Activated CD8-positive, alpha-beta T cell treated with anti-CD3 and anti-CD28 coated beads for 36 hours (primary cell): ENCODE measurements around the gene JOSD1. TPM values are rescaled to one million over a fixed set of nuclear protein-coding genes. Genes with fewer than 3 reads are reported as not detected.

Source experiments
- ATAC-seq: fragments of 200-7000 bp; cut with Tn5 transposase; one replicate; pipeline ENCODE4 v1.10.0; 2021; ENCODE audit warnings: mild to moderate bottlenecking, moderate library complexity
- CTCF ChIA-PET: fragments of 350-600 bp; sonication (Branson Sonifier 250); formaldehyde crosslinking; loops from one replicate; lab custom pipeline; 2021; ENCODE audit warnings: antibody characterized with exemption; lab: Charles Lee
- POLR2A ChIA-PET: fragments of 350-600 bp; sonication (Branson Sonifier 250); formaldehyde crosslinking; loops from one replicate; lab custom pipeline; 2021; ENCODE audit warnings: antibody characterized with exemption; lab: Charles Lee
- DNase-seq: peaks from one replicate; pipeline ENCODE4 v3.0.0-alpha.2; 2020
- H3K27ac Mint-ChIP-seq: one replicate; pipeline ENCODE4 v1.8.0; 2021; ENCODE audit warnings: mild to moderate bottlenecking, mixed read lengths
- H3K27me3 Mint-ChIP-seq: one replicate; pipeline ENCODE4 v1.8.0; 2021; ENCODE audit warnings: mixed read lengths
- H3K36me3 Mint-ChIP-seq: one replicate; pipeline ENCODE4 v1.8.0; 2021; ENCODE audit warnings: low read depth, mixed read lengths
- H3K4me1 Mint-ChIP-seq: one replicate; pipeline ENCODE4 v1.8.0; 2021; ENCODE audit warnings: low read depth, mixed read lengths
- H3K4me3 Mint-ChIP-seq: one replicate; pipeline ENCODE4 v1.8.0; 2021; ENCODE audit warnings: mild to moderate bottlenecking, moderate library complexity, mixed read lengths
- H3K9me3 Mint-ChIP-seq: one replicate; pipeline ENCODE4 v1.8.0; 2021; ENCODE audit warnings: mixed read lengths
- intact Hi-C: fragments of 100-400 bp; cut with micrococcal nuclease; formaldehyde crosslinking; loops from one replicate; pipeline ENCODE4 v1.10.0; 2022
- total RNA-seq, 2 experiments: library from RNA; stranded (reverse); gene quantifications; one replicate each; pipeline ENCODE4 v1.2.3, GENCODE V29; 2021
- TF ChIP-seq, protein P1 (sequence below): fragments of 200-600 bp; IDR thresholded peaks from one replicate; pipeline ENCODE4 v1.8.0; 2022; ENCODE audit warnings: antibody characterized with exemption, mild to moderate bottlenecking

The JOSD1 gene
- total RNA-seq, 2 experiments from 2014 or later: 84.7 to 88.1 TPM

- H3K4me1 Mint-ChIP-seq: peaks cover 26% of the 10 kb centered on the region
- ChIA-PET CTCF (interaction anchor here (1.5 to 6.2 kb wide), 5 partner anchors 10 to 37 kb away, joined by 4 to 73 read pairs (median 33); no protein-coding TSS in a partner anchor), POLR2A (interaction anchor here (0.5 to 41.0 kb wide), 4 partner anchors 8 to 103 kb away, joined by 3 to 905 read pairs (median 454); partner anchors contain the start of genes GTPBP1 and SUN2)
- H3K27me3 Mint-ChIP-seq: no peaks in the 10 kb centered on the region
- no peak overlapping the region for H3K27ac Mint-ChIP-seq
- peaks cover 43% of the 10 kb centered on the region for H3K36me3 Mint-ChIP-seq
- intact Hi-C loops: no loop called here
- H3K9me3 Mint-ChIP-seq: no peaks in the 10 kb centered on the region
- no peak for ATAC-seq
- TF ChIP-seq, protein P1, sequence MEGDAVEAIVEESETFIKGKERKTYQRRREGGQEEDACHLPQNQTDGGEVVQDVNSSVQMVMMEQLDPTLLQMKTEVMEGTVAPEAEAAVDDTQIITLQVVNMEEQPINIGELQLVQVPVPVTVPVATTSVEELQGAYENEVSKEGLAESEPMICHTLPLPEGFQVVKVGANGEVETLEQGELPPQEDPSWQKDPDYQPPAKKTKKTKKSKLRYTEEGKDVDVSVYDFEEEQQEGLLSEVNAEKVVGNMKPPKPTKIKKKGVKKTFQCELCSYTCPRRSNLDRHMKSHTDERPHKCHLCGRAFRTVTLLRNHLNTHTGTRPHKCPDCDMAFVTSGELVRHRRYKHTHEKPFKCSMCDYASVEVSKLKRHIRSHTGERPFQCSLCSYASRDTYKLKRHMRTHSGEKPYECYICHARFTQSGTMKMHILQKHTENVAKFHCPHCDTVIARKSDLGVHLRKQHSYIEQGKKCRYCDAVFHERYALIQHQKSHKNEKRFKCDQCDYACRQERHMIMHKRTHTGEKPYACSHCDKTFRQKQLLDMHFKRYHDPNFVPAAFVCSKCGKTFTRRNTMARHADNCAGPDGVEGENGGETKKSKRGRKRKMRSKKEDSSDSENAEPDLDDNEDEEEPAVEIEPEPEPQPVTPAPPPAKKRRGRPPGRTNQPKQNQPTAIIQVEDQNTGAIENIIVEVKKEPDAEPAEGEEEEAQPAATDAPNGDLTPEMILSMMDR: no peak
- no peak overlapping the region for H3K4me3 Mint-ChIP-seq
- no peak for DNase-seq
These were observed 31.0 kb upstream of the JOSD1 start for GRCh38 chr22:38731703-38732161.

DNA sequence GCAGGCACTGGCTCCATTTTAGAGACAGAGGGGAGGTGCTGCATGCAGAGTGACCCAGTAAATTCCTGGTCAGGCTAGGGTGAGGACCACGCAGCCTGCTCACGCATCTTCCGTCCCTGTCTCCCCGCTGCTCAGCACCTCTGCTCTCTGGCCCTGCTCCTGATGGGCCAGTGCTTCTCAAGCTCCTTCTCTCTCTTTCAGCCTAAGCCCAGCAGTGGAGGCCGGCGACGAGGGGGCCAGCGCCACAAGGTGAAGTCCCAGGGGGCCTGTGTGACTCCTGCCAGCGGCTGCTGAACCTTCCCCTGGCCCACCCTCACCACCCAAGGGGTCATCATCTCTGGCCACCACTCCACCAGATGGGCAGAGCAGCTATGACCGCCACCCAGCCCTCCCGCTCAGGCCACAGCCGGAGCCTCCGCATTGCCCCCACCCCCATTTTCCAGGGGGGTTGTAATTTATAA, 29.7 kb upstream of the JOSD1 start:
- Mint-ChIP-seq H3K9me3 (no peaks in the 10 kb centered on the region), H3K27ac (no peak overlapping the region), H3K4me1 (peaks cover 15% of the 10 kb centered on the region), H3K36me3 (peaks cover 43% of the 10 kb centered on the region), H3K4me3 (no peak overlapping the region), H3K27me3 (no peaks in the 10 kb centered on the region)
- DNase-seq (no peak), ATAC-seq (no peak)
- intact Hi-C loops: no loop called here
- POLR2A ChIA-PET: interaction anchor here (2.4 to 41.0 kb wide), 3 partner anchors 7 to 30 kb away, joined by 6 to 905 read pairs (median 905); partner anchors contain the start of genes GTPBP1, JOSD1 and SUN2
- TF ChIP-seq, protein P1: no peak
- CTCF ChIA-PET: interaction anchor here (1.5 kb wide), 1 partner anchor 38 kb away, joined by 4 read pairs; no protein-coding TSS in a partner anchor

GRCh38 chr22:38729946-38730345, 29.2 kb upstream of the JOSD1 start:
- Mint-ChIP-seq H3K4me3 (no peak overlapping the region), H3K9me3 (no peaks in the 10 kb centered on the region), H3K36me3 (peaks cover 47% of the 10 kb centered on the region), H3K27me3 (no peaks in the 10 kb centered on the region), H3K4me1 (peaks cover 10% of the 10 kb centered on the region), H3K27ac (no peak overlapping the region)
- intact Hi-C loops: no loop called here
- ATAC-seq: no peak
- ChIA-PET POLR2A (interaction anchor here (2.4 to 41.0 kb wide), 3 partner anchors 6 to 30 kb away, joined by 6 to 905 read pairs (median 905); partner anchors contain the start of genes GTPBP1, JOSD1 and SUN2), CTCF (interaction anchor here (0.7 to 1.0 kb wide), 3 partner anchors 22 to 140 kb away, joined by 3 to 4 read pairs (median 3); no protein-coding TSS in a partner anchor)
- no peak for DNase-seq
- TF ChIP-seq, protein P1: no peak

GRCh38 chr22:38728871-38729796, 28.4 kb upstream of the JOSD1 start:
- Mint-ChIP-seq H3K27me3 (no peaks in the 10 kb centered on the region), H3K4me1 (peaks cover 6% of the 10 kb centered on the region)
- POLR2A ChIA-PET: interaction anchor here (0.6 to 41.0 kb wide), 4 partner anchors 5 to 525 kb away, joined by 3 to 905 read pairs (median 456); partner anchors contain the start of genes GTPBP1, JOSD1 and SUN2

More at GRCh38 chr22:38728871-38729796, 28.4 kb upstream of the JOSD1 start:
- CTCF ChIA-PET: interaction anchor here (0.7 to 1.0 kb wide), 3 partner anchors 22 to 141 kb away, joined by 3 to 4 read pairs (median 3); no protein-coding TSS in a partner anchor
- peaks cover 49% of the 10 kb centered on the region for H3K36me3 Mint-ChIP-seq
- peak overlapping the region; percentile 27 for H3K27ac Mint-ChIP-seq
- intact Hi-C loops: no loop called here
- H3K9me3 Mint-ChIP-seq: no peaks in the 10 kb centered on the region
- TF ChIP-seq, protein P1: no peak
- ATAC-seq (no peak), DNase-seq (no peak)
- H3K4me3 Mint-ChIP-seq: no peak overlapping the region
